Thyroid gland (tissue), 4 donors: ENCODE results near the gene TET3. TPM values are rescaled to one million over a fixed set of nuclear protein-coding genes. Genes with fewer than 3 reads are reported as not detected.
A peak's percentile ranks its signal among the peaks of the same experiment; 100 is the strongest.

Experiments used
- DNase-seq, 2 donors: peaks; one replicate each; pipeline ENCODE4 v3.0.0-alpha.2; 2019
- H3K27ac ChIP-seq, 3 donors: fragments of 200-600 bp; sonication (generic); 1 replicate in 2 of 3; 2 replicates in 1 of 3; pipeline ENCODE4 v1.5.1; 2016 to 2019; ENCODE audit warnings: mild to moderate bottlenecking in 1 of 3, moderate library complexity in 1 of 3
- H3K27me3 ChIP-seq: fragments of 200-600 bp; sonication (generic); one replicate; pipeline ENCODE4 v1.5.1; 2019
- H3K36me3 ChIP-seq, 2 donors: fragments of 200-600 bp; sonication (generic); one replicate each; pipeline ENCODE4 v1.5.1; 2016 to 2019
- H3K4me1 ChIP-seq, 2 donors: fragments of 200-600 bp; sonication (generic); one replicate each; pipeline ENCODE4 v1.5.1; 2017 to 2019
- H3K4me3 ChIP-seq, 3 donors: fragments of 200-600 bp; sonication (generic); replicated peaks in 1 of 3; 1 replicate in 2 of 3; 2 replicates in 1 of 3; pipeline ENCODE4 v1.5.1; 2016; ENCODE audit warnings: mild to moderate bottlenecking in 1 of 3
- H3K9me3 ChIP-seq: fragments of 200-600 bp; sonication (generic); one replicate; pipeline ENCODE4 v1.5.1; 2017
- POLR2A ChIP-seq, 2 donors: fragments of 450-650 bp; IDR thresholded peaks; one replicate each; pipeline ENCODE4 v1.6.1; 2017; ENCODE audit warnings: antibody characterized with exemption in 2 of 2, mild to moderate bottlenecking in 2 of 2, moderate library complexity in 1 of 2
- WGBS, 2 donors: methylation state at CpG; one replicate each; pipeline ENCODE4 v1.1.5; 2017; 5-methylcytosine and 5-hydroxymethylcytosine counted together
- intact Hi-C: fragments of 100-400 bp; cut with DNase I; formaldehyde crosslinking; loops from one replicate; pipeline ENCODE4 v1.15.1; 2023
- total RNA-seq, 4 donors: library from RNA; depleted of rRNA; stranded (reverse); fragments of >200 nt; gene quantifications; one replicate each; pipeline ENCODE4 v1.2.3, GENCODE V29; 2016
- TF ChIP-seq, protein P1 (sequence below), 6 experiments: fragments of 200-600 bp in 3 of 6; fragments of 450-650 bp in 3 of 6; sonication (generic) in 3 of 6; IDR thresholded peaks; one replicate each; pipeline ENCODE4 v1.5.1; 2016 to 2019; ENCODE audit warnings: antibody characterized with exemption in 6 of 6, mild to moderate bottlenecking in 2 of 6, inconsistent platforms in 1 of 6, moderate library complexity in 1 of 6

The TET3 gene
- total RNA-seq, 4 donors from 2014 or later, result 6.4 to 10.8 (median 7.5) TPM

DNA sequence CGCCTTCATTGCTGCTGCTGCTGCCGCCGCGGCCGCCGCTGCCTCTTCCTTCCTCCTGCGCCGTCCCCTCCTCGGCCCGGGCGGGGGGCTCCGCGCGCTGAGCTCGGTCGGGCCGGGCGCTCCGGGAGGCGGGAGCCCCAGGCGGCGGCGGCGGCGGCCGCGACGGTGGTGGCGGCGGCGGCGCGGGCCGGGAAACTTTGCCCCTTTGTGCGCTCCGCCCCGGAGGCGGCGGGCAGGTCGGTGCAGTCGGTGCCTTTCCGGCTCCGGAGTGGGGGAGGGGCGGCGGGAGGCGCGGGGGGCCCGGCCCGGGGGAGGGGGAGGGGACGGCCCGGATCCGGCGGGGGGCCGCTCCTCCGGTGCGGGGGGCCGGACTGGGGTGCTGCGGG is 205 bp downstream of the TET3 start:
- intact Hi-C loops, result loop anchor here (10.0 kb wide), 1 partner anchor 150 kb away; no protein-coding TSS in a partner anchor
- H3K9me3 ChIP-seq, result no peaks in the 10 kb centered on the region
- H3K4me3 ChIP-seq, result peak overlapping the region in 1 of 3 donors; percentile 55
- peak overlapping the region in 1 of 3 donors; percentile 93 for H3K27ac ChIP-seq
- peaks cover 39 to 64% of the 10 kb centered on the region in 2 donors for H3K4me1 ChIP-seq
- WGBS, 2 donors, result 0% methylated on average over 2 of the region's 58 CpGs; no CpG with 5 or more reads in 1 of the 2 donors
- TF ChIP-seq, protein P1, sequence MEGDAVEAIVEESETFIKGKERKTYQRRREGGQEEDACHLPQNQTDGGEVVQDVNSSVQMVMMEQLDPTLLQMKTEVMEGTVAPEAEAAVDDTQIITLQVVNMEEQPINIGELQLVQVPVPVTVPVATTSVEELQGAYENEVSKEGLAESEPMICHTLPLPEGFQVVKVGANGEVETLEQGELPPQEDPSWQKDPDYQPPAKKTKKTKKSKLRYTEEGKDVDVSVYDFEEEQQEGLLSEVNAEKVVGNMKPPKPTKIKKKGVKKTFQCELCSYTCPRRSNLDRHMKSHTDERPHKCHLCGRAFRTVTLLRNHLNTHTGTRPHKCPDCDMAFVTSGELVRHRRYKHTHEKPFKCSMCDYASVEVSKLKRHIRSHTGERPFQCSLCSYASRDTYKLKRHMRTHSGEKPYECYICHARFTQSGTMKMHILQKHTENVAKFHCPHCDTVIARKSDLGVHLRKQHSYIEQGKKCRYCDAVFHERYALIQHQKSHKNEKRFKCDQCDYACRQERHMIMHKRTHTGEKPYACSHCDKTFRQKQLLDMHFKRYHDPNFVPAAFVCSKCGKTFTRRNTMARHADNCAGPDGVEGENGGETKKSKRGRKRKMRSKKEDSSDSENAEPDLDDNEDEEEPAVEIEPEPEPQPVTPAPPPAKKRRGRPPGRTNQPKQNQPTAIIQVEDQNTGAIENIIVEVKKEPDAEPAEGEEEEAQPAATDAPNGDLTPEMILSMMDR (IDR thresholded peaks at IDR 0.05), result no peak
- TF ChIP-seq POLR2A (IDR thresholded peaks at IDR 0.05), result peak in 1 of 2 donors; percentile 58
- no peaks in the 10 kb centered on the region for H3K36me3 ChIP-seq
- peak; percentile 63 to 65 for DNase-seq
- H3K27me3 ChIP-seq, result no peaks in the 10 kb centered on the region

DNA sequence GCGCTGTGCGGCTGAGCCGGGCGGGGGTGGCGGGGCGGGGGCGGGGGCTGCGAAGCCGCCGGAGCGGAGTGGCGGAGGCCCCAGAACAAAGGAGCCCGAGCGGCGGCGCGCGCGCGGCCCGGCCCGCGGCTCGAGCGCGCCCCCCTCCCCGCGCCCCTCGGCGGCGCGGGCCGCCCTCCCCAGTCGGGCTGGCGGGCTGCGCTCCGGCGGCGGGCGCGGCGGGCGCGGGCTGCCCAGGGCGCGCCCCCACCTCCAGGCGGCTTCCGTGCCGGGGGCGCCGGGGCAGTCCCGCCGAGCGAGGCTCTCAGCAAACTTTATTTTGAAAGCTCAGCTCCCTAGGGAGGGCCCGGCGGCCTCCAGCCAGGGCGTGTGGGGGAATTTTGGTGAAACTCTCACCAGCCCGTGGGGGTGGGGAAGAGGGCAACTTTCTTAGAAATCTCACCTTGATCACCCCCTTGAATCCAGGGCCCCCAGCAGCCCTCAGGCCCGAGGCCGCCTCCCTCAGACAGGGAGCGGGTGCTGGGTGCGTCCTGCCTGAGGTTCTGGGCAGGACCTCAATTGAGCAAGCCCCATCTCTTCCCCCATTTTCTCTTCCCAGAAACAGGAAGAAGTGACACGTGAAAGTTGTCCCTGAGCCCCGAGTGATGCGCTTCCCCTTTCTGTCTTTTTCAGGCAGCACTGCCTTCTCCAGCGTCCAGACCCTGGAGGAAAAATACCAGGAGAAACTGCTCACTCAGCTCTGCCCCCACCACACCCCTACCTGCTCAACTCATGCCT is 786 bp downstream of the TET3 start:
- Histone ChIP-seq H3K27me3 (no peaks in the 10 kb centered on the region), H3K36me3 (no peaks in the 10 kb centered on the region), H3K27ac (peak overlapping the region in 2 of 3 donors; percentile 58 to 65), H3K4me1 (peaks cover 39 to 64% of the 10 kb centered on the region in 2 donors), H3K4me3 (peak overlapping the region in 1 of 3 donors; percentile 55), H3K9me3 (no peaks in the 10 kb centered on the region)
- peak in 1 of 2 donors; percentile 9 for TF ChIP-seq POLR2A (IDR thresholded peaks at IDR 0.05)
- TF ChIP-seq, protein P1 (IDR thresholded peaks at IDR 0.05), result no peak
- DNase-seq, result peak; percentile 24 to 46
- WGBS, 2 donors, result 12 to 16% methylated on average over 12 of the region's 66 CpGs
- intact Hi-C loops, result loop anchor here (10.0 kb wide), 1 partner anchor 151 kb away; no protein-coding TSS in a partner anchor

DNA sequence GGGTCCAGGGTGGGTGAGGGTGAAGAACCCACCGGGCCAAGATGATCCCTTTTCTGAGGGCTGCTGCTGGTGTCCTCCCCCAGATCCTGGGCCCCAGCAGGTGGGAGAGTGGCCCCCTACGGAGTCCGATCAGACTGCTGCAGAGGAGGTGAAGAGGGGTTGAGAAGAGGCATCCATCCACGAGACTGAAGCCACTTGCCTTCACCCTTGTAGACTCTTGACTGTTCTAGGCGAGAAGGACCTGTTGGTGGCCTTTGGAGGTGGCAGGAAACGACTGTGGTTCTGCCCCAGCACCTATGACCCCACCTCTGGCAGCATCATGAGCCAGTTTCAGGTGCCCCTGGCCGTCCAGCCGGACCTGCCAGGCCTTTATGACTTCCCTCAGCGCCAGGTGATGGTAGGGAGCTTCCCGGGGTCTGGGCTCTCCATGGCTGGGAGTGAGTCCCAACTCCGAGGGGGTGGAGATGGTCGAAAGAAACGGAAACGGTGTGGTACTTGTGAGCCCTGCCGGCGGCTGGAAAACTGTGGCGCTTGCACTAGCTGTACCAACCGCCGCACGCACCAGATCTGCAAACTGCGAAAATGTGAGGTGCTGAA is 1.5 kb downstream of the TET3 start:
- H3K4me3 ChIP-seq, result peak overlapping the region in 1 of 3 donors; percentile 55
- no peak for TF ChIP-seq POLR2A (IDR thresholded peaks at IDR 0.05)
- TF ChIP-seq, protein P1 (IDR thresholded peaks at IDR 0.05), result no peak
- peaks cover 32 to 60% of the 10 kb centered on the region in 2 donors for H3K4me1 ChIP-seq
- H3K27me3 ChIP-seq, result no peaks in the 10 kb centered on the region
- no peaks in the 10 kb centered on the region for H3K36me3 ChIP-seq
- DNase-seq, result no peak
- intact Hi-C loops, result loop anchor here (10.0 kb wide), 1 partner anchor 151 kb away; no protein-coding TSS in a partner anchor
- no peaks in the 10 kb centered on the region for H3K9me3 ChIP-seq
- H3K27ac ChIP-seq, result peak overlapping the region in 1 of 3 donors; percentile 65
- WGBS, 2 donors, result 80 to 83% methylated on average over 20 to 21 of the region's 21 CpGs

DNA sequence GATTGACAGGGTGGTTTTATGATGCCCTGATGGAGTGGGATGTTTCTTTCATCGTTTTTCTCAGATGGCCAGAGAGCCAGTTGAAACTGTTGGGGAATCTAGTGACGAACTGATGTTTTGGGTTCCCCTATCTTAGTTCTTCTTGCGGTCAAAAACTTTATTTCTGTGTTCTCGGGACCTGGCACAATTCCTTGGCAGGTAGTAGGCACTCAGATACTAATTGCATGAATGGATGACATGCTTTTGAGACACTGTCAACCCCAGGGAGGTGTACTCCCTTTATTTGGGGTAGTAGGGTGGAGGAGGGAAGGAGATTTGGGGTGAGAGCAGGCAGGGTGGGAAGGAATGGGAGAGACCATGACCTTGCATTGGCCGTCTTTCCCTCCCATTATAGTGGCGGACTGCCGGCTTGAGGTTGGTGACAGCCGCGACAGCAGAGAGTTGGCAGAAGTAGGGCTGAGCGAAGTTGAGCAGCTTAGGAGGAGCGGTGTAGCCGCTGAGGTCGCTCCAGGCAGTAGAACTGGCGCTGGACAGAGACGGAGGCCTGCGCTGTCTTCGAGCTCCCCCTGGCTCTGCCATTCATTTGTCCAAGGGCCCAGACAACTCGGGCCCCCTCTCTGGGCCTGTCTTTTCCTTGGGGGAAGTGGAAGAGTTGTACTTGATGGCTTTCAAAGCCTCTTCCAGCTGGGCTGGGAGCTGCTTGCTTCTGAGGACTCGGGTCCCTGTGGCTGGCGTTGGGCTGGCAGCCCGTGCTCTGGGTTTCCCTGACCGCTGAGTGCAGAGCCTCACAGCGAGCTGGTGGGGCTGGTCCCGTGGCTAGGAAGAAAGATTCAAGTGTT is 2.6 kb downstream of the TET3 start:
- intact Hi-C loops, result loop anchor here (10.0 kb wide), 1 partner anchor 153 kb away; no protein-coding TSS in a partner anchor

More for the DNA sequence above, 2.6 kb downstream of the TET3 start:
- Histone ChIP-seq H3K9me3 (no peaks in the 10 kb centered on the region), H3K4me3 (peak overlapping the region in 1 of 3 donors; percentile 23), H3K27ac (no peak overlapping the region), H3K36me3 (no peaks in the 10 kb centered on the region), H3K27me3 (no peaks in the 10 kb centered on the region), H3K4me1 (peaks cover 32 to 55% of the 10 kb centered on the region in 2 donors)
- TF ChIP-seq POLR2A (IDR thresholded peaks at IDR 0.05), result no peak
- TF ChIP-seq, protein P1 (IDR thresholded peaks at IDR 0.05), result peak in 2 of 6 experiments; percentile 17 to 19
- peak; percentile 37 for DNase-seq
- WGBS, 2 donors, result 48 to 58% methylated on average over 23 to 24 of the region's 24 CpGs
